ENCODE results near the gene NOLC1.
"Not testable (repeated sequence)": the region's sequence is repeated elsewhere in the genome, so short reads cannot be mapped to it uniquely, and the experiment has no call there.

Gene NOLC1

DNA sequence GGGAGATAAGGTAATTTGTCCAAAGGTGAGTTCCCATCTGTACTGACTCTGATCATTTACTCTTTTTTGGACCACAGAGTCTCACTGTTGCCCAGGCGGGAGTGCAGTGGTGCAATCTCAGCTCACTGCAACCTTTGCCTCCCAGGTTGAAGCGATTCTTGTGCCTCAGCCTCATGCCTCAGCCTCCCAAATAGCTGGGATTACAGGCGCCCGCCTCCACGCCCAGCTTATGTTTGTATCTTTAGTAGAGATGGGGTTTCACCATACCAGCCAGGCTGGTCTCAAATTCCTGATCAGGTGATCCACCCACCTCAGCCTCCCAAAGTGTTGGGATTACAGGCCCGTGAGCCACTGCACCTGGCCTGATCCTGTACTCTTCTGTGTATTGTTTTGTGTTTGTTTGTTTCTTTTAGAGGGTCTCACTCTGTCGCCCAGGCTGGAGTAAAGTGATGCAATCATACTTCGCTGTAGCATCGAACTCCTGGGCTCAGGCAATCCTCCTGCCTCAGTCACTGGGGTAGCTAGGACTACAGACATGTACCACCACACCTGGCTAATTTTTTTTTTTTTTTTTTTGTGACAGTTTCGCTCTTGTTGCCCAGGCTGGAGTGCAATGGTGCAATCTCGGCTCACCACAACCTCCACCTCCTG lies 2.4 kb downstream of the NOLC1 start:
- DNase-seq (ENCODE audit: low spot score) = no peak

DNA sequence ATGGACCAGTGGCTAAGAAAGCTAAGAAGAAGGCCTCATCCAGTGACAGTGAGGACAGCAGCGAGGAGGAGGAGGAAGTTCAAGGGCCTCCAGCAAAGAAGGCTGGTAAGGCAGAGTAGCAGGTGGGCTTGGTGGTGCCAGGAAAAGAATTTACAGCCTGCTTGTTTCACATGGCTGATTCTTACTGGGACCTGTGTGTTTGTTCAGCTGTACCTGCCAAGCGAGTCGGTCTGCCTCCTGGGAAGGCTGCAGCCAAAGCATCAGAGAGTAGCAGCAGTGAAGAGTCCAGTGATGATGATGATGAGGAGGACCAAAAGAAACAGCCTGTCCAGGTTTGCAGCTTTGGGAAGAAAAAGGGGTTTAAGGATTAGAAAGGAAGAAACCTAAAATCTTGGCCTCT lies 5.0 kb downstream of the NOLC1 start:
- DNase-seq (ENCODE audit: low spot score) = no peak

DNA sequence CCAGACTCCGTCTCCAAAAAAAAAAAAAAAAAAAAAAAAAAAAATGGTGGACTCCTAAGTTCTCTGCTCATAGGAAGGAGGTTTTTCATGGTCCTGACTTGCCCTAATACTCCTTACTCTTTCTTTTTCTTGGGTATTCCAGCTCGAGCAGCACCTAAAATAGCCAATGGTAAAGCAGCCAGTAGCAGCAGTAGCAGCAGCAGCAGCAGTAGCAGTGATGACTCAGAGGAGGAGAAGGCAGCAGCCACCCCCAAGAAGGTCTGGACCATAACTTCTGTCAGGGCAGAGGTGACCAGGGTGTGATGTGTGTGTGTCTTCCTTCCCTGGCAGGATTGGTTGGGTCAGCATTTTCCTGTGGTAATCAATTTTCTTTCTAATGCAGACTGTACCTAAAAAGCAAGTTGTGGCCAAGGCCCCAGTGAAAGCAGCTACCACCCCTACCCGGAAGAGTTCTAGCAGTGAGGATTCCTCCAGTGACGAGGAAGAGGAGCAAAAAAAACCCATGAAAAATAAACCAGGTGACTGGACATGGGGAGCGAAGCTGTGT lies 6.9 kb downstream of the NOLC1 start:
- no peak for DNase-seq (ENCODE audit: low spot score)

GRCh38 chr10:102159831-102160230 lies 7.6 kb downstream of the NOLC1 start:
- no peak for DNase-seq (ENCODE audit: low spot score)

GRCh38 chr10:102163342-102163989 lies 11.3 kb downstream of the NOLC1 start:
- no peak for DNase-seq (ENCODE audit: low spot score)

DNA sequence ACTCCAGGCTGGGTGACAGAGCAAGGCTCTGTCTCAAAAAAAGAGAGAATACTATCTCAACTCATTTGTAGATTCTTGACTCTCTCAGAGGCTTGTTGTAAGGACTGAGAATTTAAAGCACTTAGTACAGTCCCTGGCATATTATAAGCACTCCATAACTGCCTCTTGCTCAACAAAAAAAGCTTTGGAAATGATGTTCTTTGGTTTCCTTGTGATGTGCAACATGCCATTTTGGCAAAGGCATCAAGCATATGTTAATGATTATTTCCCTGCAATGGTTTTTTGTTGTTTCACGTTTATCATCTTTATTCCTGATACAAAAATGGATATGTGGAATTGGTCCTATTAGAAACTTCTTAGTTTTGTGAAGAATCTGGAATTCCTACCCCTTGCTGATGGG lies 15.7 kb downstream of the NOLC1 start:
- DNase-seq (ENCODE audit: low spot score) = no peak

DNA sequence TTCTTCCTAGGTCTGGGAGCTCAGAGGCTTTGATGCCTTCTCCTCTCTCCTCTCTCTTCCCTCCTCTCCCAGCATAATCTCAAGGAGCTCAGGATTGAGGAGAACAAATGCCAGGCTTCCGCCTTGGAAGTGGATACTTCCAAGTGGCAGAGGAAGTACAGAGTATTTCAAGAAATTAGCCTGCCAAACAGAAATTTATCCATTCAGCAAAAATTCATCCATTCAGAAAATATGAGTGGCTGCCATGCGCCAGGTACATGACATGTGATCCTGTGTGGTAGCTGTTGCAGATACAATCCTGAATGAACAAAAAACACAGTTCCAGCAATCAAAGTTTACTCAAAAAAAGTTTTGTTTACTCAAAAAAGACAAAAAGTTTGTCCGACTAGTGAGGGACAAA lies 18.4 kb downstream of the NOLC1 start:
- no peak for DNase-seq (ENCODE audit: low spot score)

- DNase-seq (ENCODE audit: low spot score) = no peak
Measured at GRCh38 chr10:102172288-102172687, 20.1 kb downstream of the NOLC1 start.

DNA sequence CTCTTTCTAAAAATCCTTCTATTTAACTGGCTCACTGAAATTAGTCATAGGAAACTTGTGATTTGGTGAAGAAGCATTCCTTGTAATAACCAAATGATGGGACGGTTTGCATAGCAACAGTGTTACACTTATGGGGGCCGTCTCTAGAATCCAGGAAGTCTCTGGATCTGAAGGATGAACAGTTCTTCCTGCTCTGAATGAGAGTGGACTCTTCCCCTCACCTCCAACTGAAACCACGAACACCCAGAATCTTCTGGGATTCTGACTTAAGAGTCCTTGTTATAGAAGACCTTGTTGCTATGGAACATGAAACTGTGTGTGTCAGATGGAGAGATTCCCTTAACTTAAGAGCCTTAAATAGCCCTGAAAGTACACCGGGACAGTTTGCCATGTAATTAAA lies 23.2 kb downstream of the NOLC1 start:
- DNase-seq (ENCODE audit: low spot score) = no peak

- DNase-seq (ENCODE audit: low spot score) = no peak
Measured at GRCh38 chr10:102184606-102185005, 32.4 kb downstream of the NOLC1 start.

- no peak for DNase-seq (ENCODE audit: low spot score)
Measured at GRCh38 chr10:102185272-102185671, 33.1 kb downstream of the NOLC1 start.

DNA sequence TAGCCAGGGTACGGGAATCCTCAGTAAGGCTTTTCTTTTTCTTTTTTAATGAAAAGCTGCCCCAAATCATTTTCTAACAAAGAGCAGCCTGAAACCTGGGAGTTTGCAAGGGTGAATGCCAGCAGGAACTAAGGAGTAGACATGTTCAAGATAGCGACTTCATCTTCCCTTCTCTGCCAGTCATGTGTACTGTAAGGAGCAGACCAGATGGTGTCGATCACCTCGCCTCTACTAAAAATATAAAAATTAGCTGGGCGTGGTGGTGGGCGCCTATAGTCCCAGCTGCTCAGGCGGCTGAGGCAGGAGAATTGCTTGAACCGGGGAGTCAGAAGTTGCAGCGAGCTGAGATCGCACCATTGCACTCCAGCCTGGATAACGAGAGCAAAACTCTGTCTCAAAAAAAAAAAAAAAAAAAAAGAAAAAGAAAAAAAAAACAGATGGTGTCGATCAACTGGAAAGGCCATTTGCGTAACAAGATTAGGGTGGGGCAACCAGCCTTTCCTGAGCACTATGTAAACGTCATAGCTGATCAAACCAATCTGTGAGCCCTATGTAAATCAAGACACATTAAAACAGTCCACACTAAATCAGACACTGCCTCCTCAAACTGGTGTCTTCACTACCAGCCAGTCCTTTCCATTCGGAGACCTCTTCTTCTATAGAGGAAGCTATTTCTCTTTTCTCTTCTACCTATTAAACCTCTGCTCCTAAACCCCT lies 33.8 kb downstream of the NOLC1 start:
- DNase-seq (ENCODE audit: low spot score) = no peak

DNA sequence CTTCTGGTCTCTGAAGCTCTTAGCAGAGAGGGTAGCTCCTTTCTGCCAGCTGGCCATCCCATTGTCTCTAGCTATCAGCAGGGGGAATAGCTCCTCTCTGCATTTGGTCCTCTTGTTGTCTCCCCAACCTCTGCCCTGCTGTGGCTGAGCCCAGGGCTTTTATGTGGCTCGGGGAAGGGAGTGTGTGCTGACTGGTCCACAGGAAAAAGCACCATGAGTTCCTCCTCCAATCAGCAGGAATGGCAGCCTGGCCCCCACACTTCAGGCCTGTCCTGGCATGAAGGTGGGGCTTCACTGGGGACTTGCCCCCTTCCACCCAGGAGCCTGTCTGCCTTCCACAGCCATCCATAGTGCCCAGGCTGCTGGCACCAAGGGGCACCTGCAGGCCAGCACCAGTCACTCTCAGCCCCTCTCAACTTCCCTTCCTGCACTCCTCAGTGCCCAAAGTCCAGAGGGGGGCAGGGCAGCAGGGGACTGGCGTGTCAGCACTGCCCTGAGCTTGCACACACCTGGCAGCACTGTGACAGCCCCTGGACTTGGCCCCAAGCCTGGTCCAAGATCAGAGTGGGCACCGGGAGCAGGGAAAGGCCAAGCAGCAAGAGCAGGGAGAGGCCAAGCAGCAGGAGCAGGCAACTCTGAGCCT lies 36.2 kb downstream of the NOLC1 start:
- DNase-seq (ENCODE audit: low spot score) = no peak

DNA sequence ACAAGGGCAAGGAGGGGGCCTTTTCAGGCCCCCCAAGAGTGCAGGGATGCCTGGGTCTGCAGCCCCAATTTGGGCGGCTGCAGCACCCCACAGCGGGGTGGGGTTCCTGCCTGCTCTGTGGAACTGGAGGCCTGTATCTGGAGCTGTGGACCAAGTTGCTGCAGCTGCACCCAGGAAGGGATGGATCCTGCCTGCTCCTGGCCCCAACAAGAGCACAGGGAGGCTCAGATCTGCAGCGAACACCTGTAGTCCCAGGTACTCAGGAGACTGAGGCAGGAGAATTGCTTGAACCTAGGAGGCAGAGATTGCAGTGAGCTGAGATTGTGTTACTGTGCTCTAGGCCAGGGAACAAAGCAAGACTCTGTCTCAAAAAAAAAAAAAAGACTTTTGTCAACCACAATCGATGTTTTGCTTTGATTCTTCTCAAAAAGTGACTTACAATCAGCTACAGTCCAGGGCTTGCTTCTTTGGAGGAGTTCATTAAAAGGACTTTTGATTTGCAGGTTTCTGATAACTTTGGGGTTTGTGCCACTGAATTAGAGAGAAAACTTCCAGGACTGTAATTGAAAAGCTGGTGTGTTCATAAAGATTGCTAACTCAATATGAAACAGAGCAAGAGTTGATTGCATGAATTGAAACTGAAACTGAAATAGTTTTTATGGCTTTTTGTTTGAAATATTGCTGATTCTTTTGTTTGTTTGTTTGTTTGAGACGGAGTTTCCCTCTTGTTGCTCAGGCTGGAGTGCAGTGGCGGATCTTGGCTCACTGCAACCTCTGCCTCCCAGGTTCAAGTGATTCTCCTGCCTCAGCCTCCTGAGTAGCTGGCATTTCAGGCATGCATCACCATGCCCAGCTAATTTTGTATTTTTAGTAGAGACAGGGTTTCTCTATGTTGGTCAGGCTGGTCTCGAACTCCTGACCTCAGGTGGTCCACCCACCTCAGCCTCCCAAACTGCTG lies 37.0 kb downstream of the NOLC1 start:
- DNase-seq (ENCODE audit: low spot score) = not testable (repeated sequence)

- no peak for DNase-seq (ENCODE audit: low spot score)
Measured at GRCh38 chr10:102191956-102192355, 39.8 kb downstream of the NOLC1 start.

DNA sequence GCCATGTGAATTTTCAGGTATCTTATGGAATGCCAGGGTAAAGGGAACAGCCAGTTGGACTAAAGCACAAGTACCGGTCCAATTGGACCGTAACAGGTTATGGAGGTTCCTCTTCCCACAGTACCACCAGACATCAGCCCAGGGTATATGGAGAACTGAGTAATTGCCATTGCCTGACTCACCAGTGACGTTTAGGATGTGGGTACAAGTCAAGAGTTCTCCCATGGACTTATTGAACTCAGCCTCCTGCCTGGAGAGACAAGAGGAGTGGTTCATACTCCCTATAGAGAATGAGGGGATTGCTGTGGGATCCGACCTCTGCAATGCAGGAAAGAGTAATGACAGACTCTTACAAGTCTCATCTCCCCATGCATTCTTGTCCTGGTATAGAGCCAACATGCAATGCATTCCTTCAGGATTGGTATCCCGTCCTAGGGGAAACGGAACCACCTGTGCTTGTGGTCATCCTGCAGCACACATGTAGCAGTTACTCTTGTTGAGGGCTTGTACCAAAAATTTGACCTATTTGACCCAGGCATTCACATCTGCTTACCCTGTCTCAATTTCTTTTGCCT lies 43.2 kb downstream of the NOLC1 start:
- no peak for DNase-seq (ENCODE audit: low spot score)

GRCh38 chr10:102196893-102197292 lies 44.7 kb downstream of the NOLC1 start:
- DNase-seq (ENCODE audit: low spot score) = no peak

- no peak for DNase-seq (ENCODE audit: low spot score)
Measured at GRCh38 chr10:102198027-102198426, 45.8 kb downstream of the NOLC1 start.

DNA sequence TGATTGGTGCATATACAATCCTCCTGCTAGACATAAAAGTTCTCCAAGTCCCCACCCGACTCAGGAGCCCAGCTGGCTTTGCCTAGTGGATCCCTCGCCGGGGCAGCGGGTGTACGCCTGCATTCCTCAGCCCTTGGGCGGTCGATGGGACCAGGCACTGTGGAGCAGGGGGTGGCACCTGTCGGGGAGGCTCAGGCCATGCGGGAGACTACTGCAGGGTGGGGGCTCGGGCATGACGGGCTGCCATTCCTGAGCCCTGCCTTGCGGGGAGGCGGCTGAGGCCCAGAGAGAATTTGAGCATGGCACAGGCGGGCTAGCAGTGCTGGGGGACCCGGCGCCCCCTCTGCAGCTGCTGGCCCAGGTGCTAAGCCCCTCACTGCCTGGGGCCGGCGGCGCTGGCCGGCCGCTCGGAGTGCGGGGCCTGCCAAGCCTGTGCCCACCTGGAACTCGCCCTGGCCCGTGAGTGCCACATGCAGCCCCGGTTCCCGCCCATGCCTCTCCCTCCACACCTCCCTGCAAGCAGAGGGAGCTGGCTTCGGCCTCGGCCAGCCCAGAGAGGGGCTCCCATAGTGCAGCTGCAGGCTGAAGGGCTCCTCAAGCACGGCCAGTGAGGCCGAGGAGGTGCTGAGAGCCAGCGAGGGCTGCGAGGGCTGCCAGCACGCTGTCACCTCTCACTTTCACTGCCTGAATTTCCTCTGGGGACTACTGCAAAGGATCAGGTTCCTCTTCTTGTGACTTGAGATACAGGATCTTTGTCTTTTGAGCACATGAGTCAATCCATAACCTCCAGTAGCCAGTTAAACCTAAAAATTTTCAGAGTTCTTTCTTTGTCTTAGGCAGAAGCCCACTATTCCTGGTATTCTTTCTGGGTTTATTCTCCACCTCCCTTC lies 48.8 kb downstream of the NOLC1 start:
- DNase-seq (ENCODE audit: low spot score) = no peak

DNA sequence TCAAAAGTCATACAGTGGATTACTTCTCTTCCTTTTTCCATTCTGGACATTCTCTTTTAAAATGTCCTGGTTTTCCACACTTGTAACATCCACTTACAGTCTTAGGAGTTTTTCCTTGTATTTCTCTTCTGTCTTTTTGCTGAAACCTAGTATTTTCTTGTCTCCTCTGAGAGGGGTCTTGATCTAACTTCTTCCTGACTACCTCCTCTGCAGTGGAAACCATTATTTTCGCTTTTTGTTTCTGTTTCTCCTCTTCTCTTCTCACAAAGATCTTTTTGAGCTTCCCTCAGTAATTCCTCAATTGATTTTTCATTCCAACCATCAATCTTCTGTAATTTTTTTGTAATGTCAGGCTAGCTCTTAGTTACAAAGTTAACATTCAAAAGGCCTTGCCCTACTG lies 50.2 kb downstream of the NOLC1 start:
- DNase-seq (ENCODE audit: low spot score) = no peak

All from LoVo (cell line).